Dermis microvascular lymphatic vessel endothelial cell (primary cell): Measurements from ENCODE around the gene LIMCH1. TPM values are rescaled to one million over a fixed set of nuclear protein-coding genes. Genes with fewer than 3 reads are reported as not detected.
"Not testable (repeated sequence)": the region's sequence is repeated elsewhere in the genome, so short reads cannot be mapped to it uniquely, and the experiment has no call there.

Experiments used
- DNase-seq, 2 donors: peaks; one replicate each; pipeline versions ENCODE4 v3.0.0 to v3.0.0-alpha.2; 2010; ENCODE audit warnings: low read depth in 2 of 2
- total RNA-seq: library from RNA; depleted of rRNA; stranded (reverse); fragments of >200 nt; gene quantifications from 2 replicates; pipeline ENCODE4 v1.2.1, GENCODE V29; 2014

Gene LIMCH1
- total RNA-seq, 1 donor from 2014 or later = 17.3 TPM

DNA sequence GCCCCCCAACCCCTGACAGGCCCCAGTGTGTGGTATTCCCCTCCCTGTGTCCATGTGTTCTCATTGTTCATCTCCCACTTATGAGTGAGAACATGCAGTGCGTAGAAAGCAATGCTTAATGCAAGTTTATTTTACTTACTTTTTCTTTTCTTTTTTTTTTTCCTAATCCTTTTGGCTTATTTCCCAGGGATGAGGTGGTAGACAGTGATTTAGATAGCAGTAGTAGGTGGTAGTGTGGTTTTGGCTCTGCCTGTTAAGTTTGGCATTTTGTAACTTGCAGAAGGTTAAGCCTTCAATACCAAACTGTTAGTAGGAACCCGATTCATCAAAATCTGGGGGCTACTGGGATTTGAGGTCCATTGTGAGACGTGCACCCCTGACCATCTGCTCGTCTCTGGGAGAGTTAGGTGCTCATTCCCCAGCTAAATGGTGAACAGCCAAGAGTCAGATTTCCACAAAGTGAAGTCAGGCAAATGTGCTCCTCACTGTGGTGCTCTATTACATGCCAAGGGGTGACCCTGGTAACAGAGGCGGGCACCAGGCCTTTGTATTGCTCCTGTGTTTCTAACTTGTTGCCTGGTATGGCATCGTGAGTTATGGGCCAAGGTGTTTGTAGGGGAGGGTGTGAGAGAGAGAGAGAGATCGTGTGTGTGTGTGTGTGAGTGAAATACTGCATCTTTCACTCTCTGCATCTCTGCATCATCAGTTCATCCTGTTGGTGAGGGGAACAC, 140.3 kb downstream of the LIMCH1 start:
- DNase-seq = no peak

DNA sequence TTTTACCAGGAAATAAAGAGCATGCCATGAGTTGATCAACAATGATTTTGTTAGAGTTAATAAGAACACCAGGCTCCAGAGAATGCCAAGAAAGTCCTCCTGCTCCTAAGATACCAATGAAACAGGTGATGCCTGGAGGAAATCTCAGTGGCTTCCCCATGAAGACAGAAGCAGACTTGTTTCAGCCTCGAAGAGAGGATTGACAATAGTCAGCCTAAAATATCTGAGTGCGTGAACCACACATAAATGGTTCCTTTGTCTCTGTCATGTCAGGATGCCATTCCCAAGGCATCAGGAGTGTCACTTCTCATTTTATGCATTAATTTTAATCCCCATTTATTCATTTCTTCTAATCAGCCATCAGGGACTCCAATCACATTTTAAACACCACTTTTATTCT, 141.0 kb downstream of the LIMCH1 start:
- no peak for DNase-seq

DNA sequence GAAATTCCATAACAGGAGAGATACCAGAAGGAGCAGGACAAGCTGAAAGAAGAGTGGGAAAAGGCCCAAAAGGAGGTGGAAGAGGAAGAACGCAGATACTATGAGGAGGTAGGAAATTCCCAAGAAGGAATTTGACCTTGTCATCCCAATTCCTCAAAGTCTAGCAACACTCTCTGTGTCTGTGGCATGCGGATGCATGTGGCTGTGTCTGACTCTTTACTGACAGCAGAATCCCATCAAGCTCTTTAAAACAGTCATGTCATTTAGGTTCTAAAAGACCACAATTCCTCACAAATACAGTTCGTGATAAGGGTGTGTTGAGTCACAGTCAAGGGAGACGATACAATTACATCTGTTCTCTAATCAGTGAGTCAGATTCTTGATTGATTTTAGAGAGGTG, 142.0 kb downstream of the LIMCH1 start:
- DNase-seq = no peak

DNA sequence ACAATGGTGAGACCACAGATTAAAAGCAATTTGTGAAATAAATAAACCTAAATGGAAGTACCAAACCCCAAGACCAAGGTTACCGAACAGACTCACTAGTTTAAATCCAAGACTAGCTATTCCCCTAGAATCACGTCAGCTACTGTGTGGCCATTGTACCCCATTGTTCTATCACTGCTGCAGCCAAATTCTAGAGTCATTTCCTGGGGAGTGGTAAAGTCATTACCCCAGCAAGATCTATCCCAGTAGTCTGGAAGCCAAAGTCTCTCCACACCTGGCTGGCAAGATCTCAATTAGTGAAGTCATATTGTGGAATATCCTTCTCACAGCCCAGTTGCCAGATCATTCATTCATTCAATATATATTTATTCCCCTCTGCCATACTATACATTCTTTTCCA, 143.1 kb downstream of the LIMCH1 start:
- no peak for DNase-seq

DNA sequence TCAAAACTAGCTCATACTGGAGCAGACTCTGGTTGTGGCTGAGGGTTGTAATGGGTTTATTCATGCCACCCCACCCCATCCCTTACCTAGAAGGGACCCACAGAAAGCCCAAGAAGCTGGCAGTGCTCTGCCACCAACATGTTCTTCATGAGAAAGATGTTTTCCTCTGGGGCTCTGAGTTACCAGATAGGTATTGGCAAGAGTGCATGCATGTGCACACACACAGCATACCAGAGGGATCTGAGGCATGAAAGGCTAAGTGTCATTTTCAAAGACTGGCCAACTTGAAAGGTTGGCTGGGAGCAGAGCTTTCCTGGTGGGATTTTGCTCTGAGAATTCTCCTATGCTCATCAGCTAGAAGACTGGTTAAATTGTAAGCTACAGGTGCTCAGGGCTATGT, 145.4 kb downstream of the LIMCH1 start:
- no peak for DNase-seq

DNA sequence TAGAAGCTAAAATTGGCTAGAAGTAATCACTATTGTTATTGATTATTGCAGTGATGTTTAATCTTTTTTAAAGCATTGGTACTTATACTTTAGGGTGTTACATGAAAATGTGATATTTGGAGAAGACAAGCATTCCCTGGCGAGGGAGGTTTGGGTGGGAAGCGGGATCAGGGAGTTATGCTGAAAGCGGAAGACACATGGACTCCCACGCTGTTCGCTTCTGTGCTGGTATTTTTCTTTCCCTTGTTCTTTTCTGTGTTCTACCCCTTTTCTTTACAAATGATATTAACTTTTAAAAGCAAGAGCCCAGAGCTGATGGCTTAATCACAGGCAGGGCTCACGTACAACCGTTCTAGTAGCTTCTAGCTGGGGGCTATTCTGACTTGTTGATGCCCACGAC, 148.9 kb downstream of the LIMCH1 start:
- no peak for DNase-seq

DNA sequence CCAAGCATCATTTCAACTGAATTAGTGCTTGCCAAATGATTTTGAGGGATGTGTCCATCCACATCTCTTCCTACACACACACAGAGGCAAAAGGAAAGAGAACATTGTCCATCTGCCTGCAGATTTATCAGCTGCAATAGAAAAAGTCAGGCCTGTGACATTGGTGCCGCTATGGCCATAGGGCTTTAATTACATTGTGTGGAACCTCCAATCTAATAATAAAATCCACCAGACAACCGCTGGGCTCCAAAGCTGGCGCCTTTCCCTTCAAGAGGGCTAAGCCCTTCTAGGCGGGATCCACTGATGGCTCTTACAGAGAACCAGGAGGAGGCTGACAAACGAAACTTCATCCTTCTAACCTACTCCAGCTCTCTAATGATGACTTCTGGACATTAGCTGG, 150.0 kb downstream of the LIMCH1 start:
- no peak for DNase-seq

DNA sequence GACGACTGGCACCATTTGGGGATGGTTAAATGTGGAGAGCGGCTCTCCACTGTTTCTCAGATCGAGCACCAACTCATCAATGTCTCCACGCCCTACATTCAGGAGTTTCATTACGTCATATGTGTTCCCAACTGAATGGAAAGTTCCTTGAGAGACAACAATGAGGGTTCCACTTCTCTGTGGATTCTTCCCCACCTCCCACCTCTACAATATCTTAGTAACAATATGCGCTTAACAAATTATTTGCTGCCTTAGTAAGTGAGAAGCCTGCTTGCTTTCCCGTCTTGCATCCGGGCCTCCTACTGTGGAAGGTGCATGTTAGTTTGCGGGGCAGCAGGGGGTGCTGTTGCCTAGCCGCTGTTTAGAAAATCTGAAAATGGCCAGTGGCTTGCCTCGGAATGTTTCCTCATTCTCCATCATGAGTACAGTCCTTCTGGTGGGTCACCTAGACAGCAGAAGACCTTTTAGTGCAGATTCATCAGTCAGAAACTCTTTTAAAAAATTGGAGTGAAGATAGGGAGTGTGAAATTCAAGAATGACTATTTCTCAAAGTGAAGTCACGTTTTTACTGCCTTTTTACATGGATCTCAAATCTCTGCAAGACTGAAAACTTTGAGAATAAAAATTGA, 154.9 kb downstream of the LIMCH1 start:
- DNase-seq = peak in 1 of 2 donors; percentile 48

DNA sequence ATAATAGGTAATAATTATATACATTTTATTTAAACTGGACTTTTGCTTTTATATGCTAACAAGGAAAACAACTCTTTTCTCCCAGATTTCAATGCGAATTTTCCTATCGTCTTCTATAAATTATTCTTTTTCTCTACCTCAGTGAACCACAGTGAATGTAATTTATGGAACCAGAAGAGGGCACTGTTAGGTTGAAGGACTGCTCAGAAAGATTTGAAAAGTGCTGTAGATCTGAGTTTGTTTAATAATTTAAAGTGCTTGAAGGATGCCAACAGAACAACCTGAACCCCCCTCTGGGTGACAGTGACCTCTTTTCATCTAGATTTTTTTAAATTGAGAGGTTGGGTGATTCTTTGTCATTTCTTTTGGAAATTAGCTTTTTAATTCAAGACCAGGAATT, 155.7 kb downstream of the LIMCH1 start:
- DNase-seq = peak in 1 of 2 donors; percentile 31

DNA sequence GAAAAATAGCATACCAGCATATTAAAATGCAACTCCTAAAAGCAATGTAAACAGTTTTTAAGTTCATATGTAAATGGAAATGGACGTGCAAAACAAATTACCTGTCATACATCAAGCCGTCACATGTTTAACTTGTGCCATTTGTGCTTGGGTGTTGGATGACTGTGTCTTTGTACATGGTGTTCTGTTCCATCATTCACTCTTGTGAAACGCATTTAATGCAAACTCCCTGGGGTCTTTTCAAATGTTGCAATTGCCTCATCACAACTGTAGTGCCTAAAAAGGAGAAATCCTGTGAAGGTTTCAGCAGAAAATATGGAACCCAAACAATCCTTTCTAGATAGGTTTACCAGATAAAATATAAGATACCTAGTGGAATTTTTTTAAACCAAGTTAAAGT, 158.2 kb downstream of the LIMCH1 start:
- DNase-seq = no peak

DNA sequence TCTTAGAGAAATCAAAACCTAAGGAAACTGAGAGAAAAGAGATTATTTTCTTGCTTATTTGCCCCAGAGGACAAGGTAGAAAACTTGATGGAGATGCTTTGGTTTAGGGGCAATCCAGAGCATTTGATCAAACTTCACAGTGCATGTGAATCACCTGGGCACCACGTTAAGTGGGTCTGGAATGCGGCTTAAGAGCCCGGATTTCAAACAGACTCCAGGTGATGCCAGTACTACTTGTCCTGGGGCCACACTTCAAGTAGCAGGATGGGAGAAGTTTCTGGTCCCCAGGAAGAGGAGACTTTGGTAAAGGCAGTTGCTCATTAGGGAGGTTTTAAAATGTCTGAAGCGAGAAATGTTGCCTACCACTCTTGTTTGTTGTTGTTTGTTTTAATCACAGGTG, 158.8 kb downstream of the LIMCH1 start:
- no peak for DNase-seq

DNA sequence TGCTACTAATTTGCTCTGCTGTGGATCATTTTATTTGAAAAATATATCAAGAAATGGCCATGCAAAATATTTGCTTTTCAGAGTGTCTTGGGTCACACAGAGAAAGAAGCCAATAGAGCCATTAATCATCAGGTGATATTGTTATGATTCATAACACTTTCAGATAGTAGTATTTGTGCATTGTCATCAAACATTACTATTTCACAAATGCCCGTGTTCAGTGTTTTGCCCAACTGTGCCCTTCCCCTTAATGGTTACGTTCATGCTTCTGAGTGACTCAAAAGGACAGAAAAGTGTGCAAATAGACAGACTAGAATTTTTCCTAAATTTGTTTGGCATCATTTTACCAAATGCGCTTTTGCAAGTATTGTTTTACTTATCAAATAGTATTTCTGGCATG, 164.0 kb downstream of the LIMCH1 start:
- DNase-seq = no peak

DNA sequence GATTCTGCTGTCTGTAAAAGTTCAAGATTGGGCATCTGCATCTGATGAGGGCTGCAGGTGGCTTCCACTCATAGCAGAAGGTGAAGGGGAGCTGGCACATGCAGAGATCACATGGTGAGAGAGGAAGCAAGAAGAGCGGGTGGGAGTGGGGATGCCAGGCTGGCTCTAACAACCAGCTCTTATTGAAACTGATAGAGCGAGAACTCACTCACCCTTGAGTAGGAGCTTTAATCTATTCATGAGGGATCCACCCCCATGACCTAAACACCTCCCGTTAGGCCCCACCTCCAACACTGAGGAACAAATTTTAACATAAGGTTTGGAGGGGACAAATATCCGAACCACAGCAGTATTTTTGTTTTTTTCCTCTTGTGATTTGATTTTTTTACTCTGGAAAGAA, 164.8 kb downstream of the LIMCH1 start:
- DNase-seq = no peak

DNA sequence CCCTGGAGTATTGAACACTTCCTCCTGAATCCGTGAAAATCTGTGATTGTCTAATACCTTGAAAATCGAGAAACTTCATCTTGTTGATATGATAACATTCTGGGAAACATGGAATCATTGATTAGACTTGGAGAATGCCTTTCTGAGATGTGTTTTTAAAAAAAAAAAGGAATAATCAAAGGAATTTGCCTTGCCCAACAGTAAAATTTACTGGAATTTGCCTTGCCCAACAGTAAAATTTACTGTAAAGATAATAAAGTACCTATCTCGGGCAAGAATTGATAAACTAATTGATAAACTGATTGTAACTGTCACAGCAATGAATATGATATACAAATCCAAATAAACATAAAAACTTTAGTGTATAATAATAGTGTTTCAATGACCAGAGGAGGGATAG, 165.8 kb downstream of the LIMCH1 start:
- DNase-seq = no peak

DNA sequence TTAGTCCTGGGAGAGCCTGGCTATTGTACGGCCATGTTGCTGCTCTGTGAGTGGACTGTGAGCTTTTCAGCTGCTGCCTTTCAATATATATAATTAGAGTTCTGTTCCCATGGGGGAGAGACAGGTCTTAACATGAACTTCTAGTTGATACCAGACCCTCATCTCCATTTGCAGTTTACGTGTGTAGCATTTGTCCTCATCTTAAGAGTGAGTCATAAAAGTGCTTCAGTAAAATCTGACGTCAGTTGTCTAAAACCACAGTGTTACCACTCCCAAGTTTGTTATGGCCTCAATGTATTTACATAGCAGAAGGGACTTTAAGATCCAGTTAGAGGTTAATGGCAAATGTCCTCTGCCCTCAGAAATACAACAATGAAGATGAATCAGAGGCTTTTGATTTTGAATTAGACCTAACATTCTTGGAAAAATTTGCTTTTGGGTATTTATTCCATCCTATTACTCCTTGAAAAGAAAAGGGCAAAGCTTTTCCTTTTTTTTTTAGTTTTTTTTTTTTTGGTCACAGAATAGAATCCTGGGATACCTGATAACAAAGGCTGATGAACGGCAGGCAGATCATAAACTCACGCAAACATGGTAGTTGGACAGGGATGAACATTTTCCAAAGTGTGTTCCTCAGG, 172.0 kb downstream of the LIMCH1 start:
- peak in 1 of 2 donors; percentile 35 for DNase-seq

DNA sequence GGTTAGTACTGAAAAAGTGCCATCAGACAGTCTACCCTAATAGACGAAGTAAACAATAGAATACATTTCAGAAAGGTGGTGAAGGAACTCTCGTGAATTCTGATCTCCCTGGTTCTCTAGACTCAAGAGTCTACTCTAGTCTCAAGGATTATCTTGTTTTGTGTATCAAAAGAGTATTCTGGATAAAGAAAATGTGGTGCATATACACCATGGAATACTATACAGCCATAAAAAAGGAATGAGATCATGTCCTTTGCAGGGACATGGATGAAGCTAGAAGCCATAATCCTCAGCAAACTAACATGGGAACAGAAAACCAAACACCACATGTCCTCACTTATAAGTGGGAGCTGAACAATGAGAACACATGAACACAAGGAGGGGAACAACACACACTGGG, 173.7 kb downstream of the LIMCH1 start:
- not testable (repeated sequence) for DNase-seq

DNA sequence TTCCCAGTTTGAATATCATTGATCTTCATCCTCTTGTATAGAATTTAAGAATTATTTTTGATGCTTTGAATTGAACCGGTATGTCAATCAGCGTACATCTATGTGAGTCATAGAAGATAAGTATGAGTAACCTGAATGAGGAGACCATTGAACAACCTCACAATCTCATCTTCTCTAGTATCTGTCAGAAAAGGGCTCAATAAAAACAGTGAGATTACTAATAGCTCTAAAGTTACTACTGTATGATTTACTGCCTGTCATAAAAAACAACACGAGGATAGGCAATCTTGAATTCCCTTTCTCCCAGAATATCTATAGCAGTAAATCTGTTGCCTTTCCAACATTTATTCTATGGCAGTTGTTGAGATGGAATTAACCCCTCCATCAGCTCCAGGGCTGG, 174.5 kb downstream of the LIMCH1 start:
- DNase-seq = no peak

DNA sequence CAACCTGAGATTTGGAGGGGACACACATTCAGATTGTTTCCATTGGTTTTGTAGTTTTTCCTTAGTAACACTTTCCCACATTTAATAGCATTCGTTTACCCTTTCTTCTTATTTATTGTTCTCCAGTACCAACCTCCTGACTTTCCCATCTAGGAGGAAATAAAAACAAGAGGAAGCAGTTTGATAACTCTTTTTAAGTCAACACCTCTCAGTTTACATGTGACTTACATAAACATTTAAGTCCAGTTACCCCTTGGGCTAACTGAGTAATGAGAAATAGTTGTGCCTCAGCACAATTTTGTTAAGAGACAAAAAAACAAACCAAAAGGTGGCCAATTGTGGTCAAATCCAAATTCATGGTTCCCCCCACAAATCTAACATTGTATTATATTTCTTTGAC, 175.8 kb downstream of the LIMCH1 start:
- no peak for DNase-seq

DNA sequence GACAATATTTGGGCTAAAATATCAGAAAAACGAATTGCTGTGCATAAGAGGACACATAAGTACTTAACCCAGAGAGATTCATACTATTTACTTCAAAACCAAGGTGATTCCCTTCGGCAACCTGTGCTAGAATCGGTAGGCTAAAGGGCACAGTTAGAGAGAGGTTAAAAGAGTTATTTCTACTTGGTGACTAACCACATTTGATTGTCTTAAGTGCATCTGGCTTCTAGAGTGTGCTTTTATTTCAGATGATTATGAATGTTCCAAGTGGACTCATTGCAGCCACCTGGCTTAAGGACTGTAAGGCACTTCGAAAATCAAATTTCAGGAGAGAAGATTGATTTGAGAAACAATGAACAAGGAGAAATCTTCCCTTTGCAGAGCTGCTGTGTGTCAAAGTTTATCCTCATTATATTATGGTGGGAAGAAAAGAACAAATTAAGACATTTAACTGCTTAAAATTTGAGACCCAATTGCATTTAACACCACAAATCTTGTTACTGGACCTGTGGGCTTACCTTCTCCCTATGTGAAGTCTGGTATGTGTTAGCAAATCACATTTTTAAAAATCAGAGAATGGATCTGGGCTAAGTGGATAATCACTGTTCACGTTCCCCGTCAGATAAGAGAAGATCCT, 176.5 kb downstream of the LIMCH1 start:
- DNase-seq = no peak

DNA sequence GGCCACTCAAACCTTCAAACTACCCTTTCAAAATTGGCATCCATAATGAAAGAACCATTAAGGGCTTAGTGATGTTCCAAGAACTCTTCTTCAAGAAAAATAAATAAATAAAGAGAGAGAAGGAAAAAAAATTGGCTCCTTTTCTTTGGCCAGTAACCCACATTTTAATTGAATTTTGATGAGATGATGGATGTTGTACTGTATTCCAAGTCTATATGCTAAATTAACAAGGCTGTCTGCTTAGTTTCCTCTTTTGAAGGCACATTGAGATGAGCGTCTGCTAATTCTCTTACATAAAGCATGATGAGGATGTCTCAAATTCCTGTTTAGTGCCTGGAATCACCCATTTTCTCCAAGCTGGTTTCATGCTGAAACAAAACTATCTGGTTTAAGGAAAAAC, 177.2 kb downstream of the LIMCH1 start:
- DNase-seq = no peak

DNA sequence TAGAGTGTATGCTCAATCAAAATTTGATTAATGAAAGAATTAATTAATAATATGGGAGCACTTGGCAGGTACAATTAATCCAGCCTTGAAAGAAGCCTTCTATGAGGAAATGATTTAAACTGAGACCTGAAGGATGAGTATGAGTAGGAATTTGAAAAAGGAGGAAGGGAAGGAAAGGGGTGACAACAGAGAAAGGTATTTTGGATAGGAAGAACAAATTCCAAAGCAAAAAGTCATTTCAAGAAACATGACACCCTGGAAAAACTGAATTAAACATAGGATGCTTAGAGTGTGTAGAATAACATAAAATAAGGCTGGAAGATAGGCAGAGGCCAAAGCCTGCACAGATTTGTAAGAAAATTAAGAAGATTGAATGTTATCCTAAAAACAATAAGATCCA, 180.9 kb downstream of the LIMCH1 start:
- no peak for DNase-seq

DNA sequence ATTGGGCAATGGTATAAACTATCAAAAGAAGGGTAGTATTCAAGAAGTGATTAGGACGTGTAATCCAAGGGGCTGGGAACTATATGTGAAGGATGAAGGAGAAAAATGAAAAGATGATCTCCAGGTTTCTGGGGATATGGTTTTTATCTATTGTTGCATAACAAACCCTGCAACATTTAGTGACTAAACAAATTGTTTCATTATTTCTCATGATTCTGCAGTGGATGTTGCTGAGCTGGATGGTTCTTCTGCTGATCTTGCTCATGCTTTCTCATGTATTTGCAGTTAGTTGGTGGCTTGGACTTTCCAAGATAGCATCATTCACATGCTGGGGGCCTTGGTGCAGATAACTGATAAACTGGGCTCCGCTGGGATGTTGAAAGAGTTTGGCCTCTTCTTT, 181.5 kb downstream of the LIMCH1 start:
- no peak for DNase-seq

DNA sequence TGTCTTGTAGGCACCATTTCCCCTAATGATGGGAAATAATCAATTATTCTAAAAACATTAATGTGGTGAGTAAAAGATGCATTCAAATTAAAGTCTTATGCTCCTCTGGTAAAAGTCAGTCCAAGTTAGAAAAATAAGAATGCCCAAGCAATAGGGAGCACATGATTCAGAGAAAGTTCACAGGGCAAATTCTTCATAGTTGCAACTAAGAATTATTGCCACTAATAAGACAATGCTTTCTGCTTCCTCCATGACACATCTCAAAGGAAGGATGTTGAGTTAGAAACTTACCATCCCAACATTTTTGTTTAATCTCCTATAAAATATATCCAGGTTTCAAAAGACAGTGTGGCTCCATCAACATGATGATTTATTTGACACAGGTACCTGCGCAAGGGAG, 184.2 kb downstream of the LIMCH1 start:
- DNase-seq = no peak
